GM23338 (cell line): ENCODE results near the gene PACS1. TPM values are rescaled to one million over a fixed set of nuclear protein-coding genes. Genes with fewer than 3 reads are reported as not detected.

Source experiments
- ATAC-seq: fragments of 200-7000 bp; cut with Tn5 transposase; 3 replicates; pipeline ENCODE4 v1.9.1; 2020
- DNase-seq: peaks from one replicate; pipeline ENCODE4 v3.0.0-alpha.2; 2015; ENCODE audit warnings: low spot score
- H2AFZ ChIP-seq: fragments of 200-600 bp; sonication (generic); 2 replicates; pipeline ENCODE4 v1.8.0; 2016; ENCODE audit warnings: antibody characterized with exemption, mild to moderate bottlenecking, moderate library complexity
- H3F3A ChIP-seq: fragments of 200-600 bp; sonication (generic); replicated peaks from 2 replicates; pipeline ENCODE4 v1.8.0; 2017; ENCODE audit warnings: antibody characterized with exemption, mixed run types, low read depth
- H3K27ac ChIP-seq: fragments of 200-600 bp; sonication (generic); 2 replicates; pipeline ENCODE4 v1.6.1; 2016; ENCODE audit warnings: low read depth
- H3K27me3 ChIP-seq: fragments of 200-600 bp; sonication (generic); 2 replicates; pipeline ENCODE4 v1.8.0; 2016; ENCODE audit warnings: mild to moderate bottlenecking, mixed run types, moderate library complexity; ENCODE audit not compliant: insufficient read depth
- H3K36me3 ChIP-seq: fragments of 200-600 bp; sonication (generic); 2 replicates; pipeline ENCODE4 v1.8.0; 2016; ENCODE audit warnings: mild to moderate bottlenecking; ENCODE audit not compliant: insufficient read depth
- H3K4me1 ChIP-seq: fragments of 200-600 bp; sonication (generic); 2 replicates; pipeline ENCODE4 v1.8.0; 2016; ENCODE audit warnings: mild to moderate bottlenecking, moderate library complexity; ENCODE audit not compliant: insufficient read depth
- H3K4me2 ChIP-seq: fragments of 200-600 bp; sonication (generic); 2 replicates; pipeline ENCODE4 v1.7.1; 2017; ENCODE audit warnings: mixed run types
- H3K4me3 ChIP-seq: fragments of 200-600 bp; sonication (generic); 2 replicates; pipeline ENCODE4 v1.6.1; 2016; ENCODE audit warnings: mixed run types
- H3K79me2 ChIP-seq: fragments of 200-600 bp; sonication (generic); replicated peaks from 2 replicates; pipeline ENCODE4 v1.8.0; 2017; ENCODE audit warnings: mild to moderate bottlenecking; ENCODE audit not compliant: insufficient read depth
- H3K9me2 ChIP-seq: fragments of 200-600 bp; sonication (generic); 2 replicates; pipeline ENCODE4 v1.8.0; 2017; ENCODE audit not compliant: insufficient read depth
- H4K20me1 ChIP-seq: fragments of 200-600 bp; sonication (generic); replicated peaks from 2 replicates; pipeline ENCODE4 v1.8.0; 2017; ENCODE audit warnings: mild to moderate bottlenecking; ENCODE audit not compliant: insufficient read depth
- H3K27ac Mint-ChIP-seq: 2 replicates; pipeline ENCODE4 v1.8.0; 2020; ENCODE audit warnings: inconsistent platforms, mild to moderate bottlenecking, moderate library complexity, mixed read lengths
- H3K27me3 Mint-ChIP-seq: 3 replicates; pipeline ENCODE4 v1.8.0; 2022; ENCODE audit warnings: low read depth, mild to moderate bottlenecking, moderate library complexity, mixed read lengths, inconsistent platforms; ENCODE audit not compliant: insufficient read depth, poor library complexity
- H3K36me3 Mint-ChIP-seq: 3 replicates; pipeline ENCODE4 v1.8.0; 2021; ENCODE audit warnings: low read depth, mild to moderate bottlenecking, inconsistent platforms, moderate library complexity, mixed read lengths
- H3K4me1 Mint-ChIP-seq: 3 replicates; pipeline ENCODE4 v1.8.0; 2020; ENCODE audit warnings: mild to moderate bottlenecking, inconsistent platforms, mixed read lengths
- H3K4me3 Mint-ChIP-seq: 3 replicates; pipeline ENCODE4 v1.8.0; 2021; ENCODE audit warnings: moderate library complexity, mild to moderate bottlenecking, inconsistent platforms, mixed read lengths
- H3K9me3 Mint-ChIP-seq: 3 replicates; pipeline ENCODE4 v1.8.0; 2020; ENCODE audit warnings: moderate library complexity, mild to moderate bottlenecking, inconsistent platforms, mixed read lengths
- CTCF ChIP-seq, 2 experiments: fragments of 200-600 bp in 1 of 2; sonication (generic) in 1 of 2; conservative IDR thresholded peaks; 2 replicates each; pipeline versions ENCODE4 v1.5.1 to v1.6.1; 2016 to 2017; ENCODE audit warnings: antibody characterized with exemption in 2 of 2, low read depth in 2 of 2, mild to moderate bottlenecking in 2 of 2, moderate library complexity in 1 of 2
- ZNF462 ChIP-seq: fragments of 250-450 bp; sonication (Bioruptor Pico); IDR thresholded peaks from 2 replicates; pipeline ENCODE4 v1.5.0; 2020; ENCODE audit warnings: mild to moderate bottlenecking, moderate library complexity
- polyA plus RNA-seq: library from polyadenylated mRNA; unstranded; fragments of >200 nt; fragmentation: Nextera tagmentation; extraction: Ambion mirVana; gene quantifications from 2 replicates; pipeline ENCODE4 v1.2.1, GENCODE V29; 2016
- total RNA-seq: library from RNA; depleted of rRNA; stranded (reverse); fragments of >200 nt; shearing (Covaris generic); gene quantifications from 2 replicates; pipeline ENCODE4 v1.2.3, GENCODE V29; 2014

The PACS1 gene
- total and polyA plus RNA-seq, 2 experiments from 2014 or later: 8.0 to 37.5 TPM

DNA sequence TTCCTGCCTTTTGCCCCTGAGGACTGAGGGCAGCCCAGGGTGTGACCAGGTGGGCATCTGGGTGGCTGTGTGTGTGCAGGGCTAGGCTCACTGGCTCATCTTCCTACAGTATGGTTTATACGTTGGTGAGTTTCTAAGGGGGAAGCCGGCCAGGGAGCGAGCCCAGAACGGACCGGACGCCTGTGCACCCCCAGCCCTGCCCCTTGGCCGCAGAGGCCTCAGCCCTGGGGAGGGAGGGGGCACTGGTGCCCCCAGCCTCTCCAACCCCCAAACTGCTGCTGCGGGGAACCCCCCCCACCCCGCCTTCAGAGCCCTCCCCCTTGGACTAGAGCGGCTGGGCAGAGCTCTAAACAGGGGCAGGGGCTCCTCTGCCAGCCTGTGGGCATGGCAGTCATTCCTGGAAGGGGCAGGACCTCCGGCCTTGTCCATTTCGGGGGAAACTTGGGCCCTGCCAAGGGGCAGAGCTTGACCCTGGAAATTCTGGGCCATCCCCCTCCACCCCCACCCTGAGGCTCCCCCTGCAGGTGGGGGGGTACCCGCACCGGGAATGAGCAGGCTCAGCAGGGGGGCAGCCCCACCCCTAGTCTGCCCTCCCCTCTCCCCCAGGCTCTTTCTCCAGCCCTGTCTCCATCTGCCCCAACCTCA is 213.5 kb downstream of the PACS1 start:
- H3F3A ChIP-seq: 0 out of 2 replicates have a peak, but pooled peaks cover 11% of the 10 kb centered on the region
- peaks cover 31% of the 10 kb centered on the region for H3K27me3 Mint-ChIP-seq
- peaks cover 7% of the 10 kb centered on the region for H3K79me2 ChIP-seq
- no peak overlapping the region for H3K27ac Mint-ChIP-seq
- H3K4me3 Mint-ChIP-seq: no peak overlapping the region
- H3K4me3 ChIP-seq: no peak overlapping the region
- H3K4me1 ChIP-seq: peaks cover 14% of the 10 kb centered on the region
- H3K4me1 Mint-ChIP-seq: peaks cover 32% of the 10 kb centered on the region
- no peak for ATAC-seq
- H4K20me1 ChIP-seq: no peaks in the 10 kb centered on the region; the same call in none of the 2 replicates
- no peaks in the 10 kb centered on the region for H3K9me2 ChIP-seq
- H3K4me2 ChIP-seq: no peak overlapping the region
- H2AFZ ChIP-seq: no peak overlapping the region
- H3K36me3 Mint-ChIP-seq: no peaks in the 10 kb centered on the region; the same call in 2 of the 3 replicates
- H3K27ac ChIP-seq: no peak overlapping the region
- no peaks in the 10 kb centered on the region for H3K9me3 Mint-ChIP-seq
- no peak for DNase-seq
- no peaks in the 10 kb centered on the region for H3K27me3 ChIP-seq
- TF ChIP-seq CTCF (conservative IDR thresholded peaks at IDR 0.05; ENCODE audit: low read depth in 2 of 2) (peak in 1 of 2 experiments; percentile 16; a peak in 2 of 4 replicates), ZNF462 (CRISPR knock-in tag) (no peak)
- no peaks in the 10 kb centered on the region; the same call in 1 of the 2 replicates for H3K36me3 ChIP-seq
